GM18907 (cell line): Measurements from ENCODE around the gene HDLBP.

Experiments
- ATAC-seq: cut with Tn5 transposase; IDR thresholded peaks from one replicate; pipeline ENCODE4 v1.9.1; 2021; ENCODE audit warnings: mild to moderate bottlenecking, moderate library complexity; ENCODE audit not compliant: unreplicated experiment

HDLBP gene

GRCh38 chr2:241214766-241215165 lies 100.7 kb downstream of the HDLBP start:
- ATAC-seq, result no peak

- ATAC-seq, result no peak
Measured at GRCh38 chr2:241214209-241214608, 101.3 kb downstream of the HDLBP start.

GRCh38 chr2:241213567-241213966 lies 101.9 kb downstream of the HDLBP start:
- ATAC-seq, result no peak

- ATAC-seq, result no peak
Measured at GRCh38 chr2:241213041-241213440, 102.4 kb downstream of the HDLBP start.

GRCh38 chr2:241211276-241211675 lies 104.2 kb downstream of the HDLBP start:
- ATAC-seq, result no peak

- no peak for ATAC-seq
Measured at GRCh38 chr2:241209271-241209670, 106.2 kb downstream of the HDLBP start.

GRCh38 chr2:241208058-241208457 lies 107.4 kb downstream of the HDLBP start:
- no peak for ATAC-seq

GRCh38 chr2:241207641-241208040 lies 107.8 kb downstream of the HDLBP start:
- no peak for ATAC-seq

- ATAC-seq, result no peak
Measured at GRCh38 chr2:241207151-241207550, 108.3 kb downstream of the HDLBP start.

GRCh38 chr2:241205086-241205485 lies 110.4 kb downstream of the HDLBP start:
- no peak for ATAC-seq

- ATAC-seq, result no peak
Measured at GRCh38 chr2:241204490-241204889, 111.0 kb downstream of the HDLBP start.

- no peak for ATAC-seq
Measured at GRCh38 chr2:241204010-241204384, 111.5 kb downstream of the HDLBP start.

- no peak for ATAC-seq
Measured at GRCh38 chr2:241203218-241204009, 112.1 kb downstream of the HDLBP start.

GRCh38 chr2:241202681-241203080 lies 112.8 kb downstream of the HDLBP start:
- no peak for ATAC-seq

- ATAC-seq, result no peak
Measured at GRCh38 chr2:241202268-241202585, 113.2 kb downstream of the HDLBP start.

GRCh38 chr2:241201445-241202267 lies 113.8 kb downstream of the HDLBP start:
- no peak for ATAC-seq

GRCh38 chr2:241200822-241201395 lies 114.6 kb downstream of the HDLBP start:
- no peak for ATAC-seq

- ATAC-seq, result no peak
Measured at GRCh38 chr2:241199897-241200821, 115.3 kb downstream of the HDLBP start.

GRCh38 chr2:241199286-241199685 lies 116.2 kb downstream of the HDLBP start:
- no peak for ATAC-seq

- ATAC-seq, result no peak
Measured at GRCh38 chr2:241198381-241199279, 116.8 kb downstream of the HDLBP start.
